T1000 (cell line): ENCODE measurements around the gene ANGPTL4.
"Not testable (repeated sequence)": the region's sequence is repeated elsewhere in the genome, so short reads cannot be mapped to it uniquely, and the experiment has no call there.

Experiments used
- DNase-seq: peaks from one replicate; lab custom pipeline; 2025; ENCODE audit warnings: mixed read lengths; lab: John Stamatoyannopoulos, UW

ANGPTL4 gene

DNA sequence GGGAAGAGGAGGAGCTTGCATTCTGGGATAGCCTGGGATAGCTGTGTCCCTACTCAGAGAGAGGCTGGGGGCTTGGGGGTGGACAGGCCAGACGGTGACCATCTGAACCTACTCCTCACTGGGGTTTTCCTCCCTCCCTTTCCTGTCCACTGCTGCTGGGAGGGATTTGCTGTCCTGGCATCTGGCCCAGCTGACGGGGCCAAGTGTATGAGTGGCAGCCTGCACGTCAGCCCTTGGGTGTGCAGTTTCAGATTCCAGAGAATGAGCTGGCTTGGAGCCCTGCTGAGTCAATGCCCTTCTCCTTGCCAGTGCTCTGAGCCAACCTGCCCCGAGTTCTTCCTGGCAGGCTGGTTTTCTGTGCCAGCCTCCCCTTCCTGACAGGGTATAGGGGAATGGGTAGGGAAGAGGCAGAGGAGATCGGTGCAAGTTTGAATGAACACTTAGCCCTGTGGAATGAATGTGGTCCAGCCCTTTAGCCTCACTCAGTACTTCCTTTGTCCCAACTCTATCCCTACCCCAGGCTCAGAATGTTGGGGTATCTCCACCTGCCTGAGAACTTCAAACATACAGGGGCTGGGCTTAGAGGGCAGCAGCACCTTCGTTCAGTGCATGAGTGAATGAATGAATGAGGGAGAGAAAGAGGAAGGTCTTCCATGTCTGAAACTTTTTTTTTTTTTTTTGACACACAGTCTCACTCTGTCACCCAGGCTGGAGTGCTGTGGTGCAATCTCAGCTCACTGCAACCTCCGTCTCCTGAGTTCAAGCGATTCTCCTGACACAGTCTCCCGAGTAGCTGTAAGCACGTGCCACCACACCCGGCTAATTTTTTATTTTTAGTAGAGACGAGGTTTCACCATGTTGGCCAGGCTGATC, 1.8 kb upstream of the ANGPTL4 start:
- peak; percentile 89 for DNase-seq

DNA sequence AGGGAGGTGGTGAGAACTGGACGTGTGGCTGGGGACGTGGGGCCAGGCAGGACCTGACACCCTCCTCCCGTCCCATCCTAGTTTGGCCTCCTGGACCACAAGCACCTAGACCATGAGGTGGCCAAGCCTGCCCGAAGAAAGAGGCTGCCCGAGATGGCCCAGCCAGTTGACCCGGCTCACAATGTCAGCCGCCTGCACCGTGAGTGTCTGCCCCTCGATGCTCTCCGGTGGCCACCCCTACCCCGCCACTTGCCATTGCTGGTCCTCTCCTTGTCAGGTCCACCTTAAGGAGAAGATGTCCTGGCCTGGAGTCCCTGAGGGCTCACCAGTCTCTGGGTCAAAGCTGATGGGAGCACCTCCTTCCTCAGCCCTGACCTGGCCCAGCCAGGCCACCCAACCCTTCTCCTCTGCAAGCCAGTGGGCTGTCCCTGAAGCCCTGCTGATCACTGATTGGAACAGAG, 2.2 kb downstream of the ANGPTL4 start:
- no peak for DNase-seq

DNA sequence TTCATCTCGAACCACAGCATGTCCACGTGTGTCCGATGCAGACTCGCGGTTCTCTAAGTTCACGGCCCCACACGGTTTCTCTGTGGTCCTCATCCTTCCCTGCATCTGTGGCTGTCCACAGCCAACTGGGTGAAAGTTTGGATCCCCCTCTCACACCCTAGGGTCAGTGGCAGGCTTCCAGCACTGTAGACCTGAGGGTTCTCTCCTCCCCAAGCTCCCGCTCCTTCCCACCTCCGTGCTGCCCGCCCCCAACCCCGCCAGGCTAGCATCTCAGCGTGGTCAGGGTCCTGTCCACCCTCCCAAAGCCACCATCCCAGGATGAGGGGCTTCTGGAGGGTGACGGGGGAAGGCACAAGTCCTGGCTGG, 3.0 kb downstream of the ANGPTL4 start:
- DNase-seq = no peak

DNA sequence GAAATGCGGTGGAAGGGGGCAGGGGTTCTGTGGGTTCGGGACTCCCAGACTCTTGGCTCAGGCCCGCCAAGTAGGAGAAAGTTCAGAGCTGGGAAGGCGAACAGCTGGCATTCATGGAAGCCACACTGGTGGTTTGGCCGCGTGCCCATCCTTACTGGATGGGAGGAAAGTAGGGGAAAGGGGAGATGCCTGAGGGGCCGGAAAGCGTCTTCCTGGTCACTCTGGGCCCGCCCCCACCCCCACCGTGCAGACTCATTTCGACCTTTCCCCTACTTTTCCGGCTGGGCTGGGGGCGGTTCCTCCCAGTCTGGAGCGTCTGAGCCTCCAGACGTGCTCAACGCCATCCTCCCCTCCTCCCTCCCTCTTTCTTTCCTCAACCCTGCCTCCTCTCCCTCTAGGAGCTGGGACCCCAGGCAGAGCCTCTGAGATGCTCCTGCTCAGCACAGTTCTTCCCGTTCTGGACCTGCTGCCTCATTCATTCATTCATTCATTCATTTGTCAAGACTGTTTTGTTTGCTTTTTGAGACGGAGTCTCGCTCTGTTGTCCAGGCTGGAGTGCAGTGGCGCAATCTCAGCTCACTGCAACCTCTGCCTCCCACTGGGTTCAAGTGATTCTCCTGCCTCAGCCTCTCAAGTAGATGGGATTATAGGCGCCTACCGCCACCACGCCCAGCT, 3.5 kb downstream of the ANGPTL4 start:
- peak; percentile 92 for DNase-seq

DNA sequence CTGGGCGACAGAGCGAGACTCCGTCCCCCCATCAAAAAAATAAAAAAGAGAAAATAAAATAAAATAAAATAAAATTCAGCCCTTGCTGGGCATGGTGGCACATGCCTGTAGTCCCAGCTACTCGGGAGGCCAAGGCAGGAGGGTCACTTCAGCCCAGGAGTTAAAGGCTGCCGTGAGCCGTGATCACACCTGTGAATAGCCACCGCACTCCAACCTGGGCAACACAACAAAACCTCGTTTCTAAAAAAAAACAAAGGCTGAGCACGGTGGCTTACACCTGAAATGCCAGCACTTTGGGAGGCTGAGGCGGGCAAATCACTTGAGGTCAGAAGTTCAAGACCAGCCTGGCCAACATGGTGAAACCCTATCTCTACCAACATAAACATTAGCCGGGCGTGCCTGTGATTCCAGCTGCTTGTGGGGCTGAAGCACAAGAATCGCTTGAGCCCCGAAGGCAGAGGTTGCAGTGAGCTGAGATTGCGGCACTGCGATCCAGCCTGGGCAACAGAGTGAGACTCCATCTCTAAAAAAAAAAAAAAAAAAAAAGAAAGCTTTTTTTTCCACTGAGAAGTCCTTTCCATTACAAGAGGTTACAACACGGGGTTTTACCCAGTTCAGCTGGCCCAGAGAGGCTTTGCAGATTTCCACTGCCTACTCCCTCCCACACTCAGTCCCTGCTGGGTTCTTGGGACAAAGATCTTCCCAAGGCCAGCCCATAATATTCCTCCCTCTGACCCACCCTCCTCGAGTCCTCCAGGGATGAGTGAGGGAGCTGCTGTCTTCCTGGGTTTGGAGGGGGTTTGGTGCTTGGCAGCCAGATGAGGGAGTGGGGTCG, 6.4 kb downstream of the ANGPTL4 start:
- DNase-seq = no peak

DNA sequence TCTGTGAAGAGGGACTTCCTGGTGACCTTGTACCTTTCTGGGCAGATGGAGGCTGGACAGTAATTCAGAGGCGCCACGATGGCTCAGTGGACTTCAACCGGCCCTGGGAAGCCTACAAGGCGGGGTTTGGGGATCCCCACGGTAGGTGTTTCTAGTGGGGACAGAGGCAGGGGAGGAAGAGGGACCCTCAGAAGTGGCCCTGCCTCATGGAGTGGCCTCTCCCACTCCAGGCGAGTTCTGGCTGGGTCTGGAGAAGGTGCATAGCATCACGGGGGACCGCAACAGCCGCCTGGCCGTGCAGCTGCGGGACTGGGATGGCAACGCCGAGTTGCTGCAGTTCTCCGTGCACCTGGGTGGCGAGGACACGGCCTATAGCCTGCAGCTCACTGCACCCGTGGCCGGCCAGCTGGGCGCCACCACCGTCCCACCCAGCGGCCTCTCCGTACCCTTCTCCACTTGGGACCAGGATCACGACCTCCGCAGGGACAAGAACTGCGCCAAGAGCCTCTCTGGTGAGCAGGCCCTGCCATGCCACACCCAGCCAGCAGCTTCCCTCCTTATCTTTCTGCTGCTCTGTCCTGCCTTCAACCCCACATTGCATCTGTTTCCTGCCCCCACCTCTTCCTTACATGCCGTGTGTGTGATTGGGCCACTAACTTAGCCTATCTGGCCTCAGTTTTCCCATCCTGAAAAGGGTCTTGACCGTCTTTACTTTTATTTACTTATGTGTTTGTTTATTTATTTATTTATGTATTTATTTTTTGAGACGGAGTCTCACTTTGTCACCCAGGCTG, 7.3 kb downstream of the ANGPTL4 start:
- DNase-seq = no peak

DNA sequence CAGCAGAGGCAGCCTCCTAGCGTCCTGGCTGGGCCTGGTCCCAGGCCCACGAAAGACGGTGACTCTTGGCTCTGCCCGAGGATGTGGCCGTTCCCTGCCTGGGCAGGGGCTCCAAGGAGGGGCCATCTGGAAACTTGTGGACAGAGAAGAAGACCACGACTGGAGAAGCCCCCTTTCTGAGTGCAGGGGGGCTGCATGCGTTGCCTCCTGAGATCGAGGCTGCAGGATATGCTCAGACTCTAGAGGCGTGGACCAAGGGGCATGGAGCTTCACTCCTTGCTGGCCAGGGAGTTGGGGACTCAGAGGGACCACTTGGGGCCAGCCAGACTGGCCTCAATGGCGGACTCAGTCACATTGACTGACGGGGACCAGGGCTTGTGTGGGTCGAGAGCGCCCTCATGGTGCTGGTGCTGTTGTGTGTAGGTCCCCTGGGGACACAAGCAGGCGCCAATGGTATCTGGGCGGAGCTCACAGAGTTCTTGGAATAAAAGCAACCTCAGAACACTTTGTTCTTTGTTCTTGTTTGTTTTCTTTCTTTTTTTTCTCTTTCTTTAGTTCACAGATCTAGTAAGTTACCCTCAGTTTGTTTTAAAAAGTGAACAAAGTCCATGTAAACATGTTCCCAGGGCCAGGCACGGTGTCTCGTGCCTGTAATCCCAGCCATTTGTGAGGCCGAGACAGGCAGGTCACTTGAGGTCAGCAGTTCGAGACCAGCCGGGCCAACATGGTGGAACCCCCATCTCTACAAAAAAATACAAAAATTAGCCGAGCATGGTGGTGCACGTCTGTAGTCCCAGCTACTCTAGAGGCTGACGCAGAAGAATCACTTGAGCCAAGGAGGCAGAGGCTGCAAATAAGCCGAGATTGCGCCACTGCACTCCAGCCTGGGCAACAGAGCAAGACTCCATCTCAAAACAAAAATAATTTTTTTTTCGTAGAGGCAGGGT, 10.2 kb downstream of the ANGPTL4 start:
- no peak for DNase-seq

DNA sequence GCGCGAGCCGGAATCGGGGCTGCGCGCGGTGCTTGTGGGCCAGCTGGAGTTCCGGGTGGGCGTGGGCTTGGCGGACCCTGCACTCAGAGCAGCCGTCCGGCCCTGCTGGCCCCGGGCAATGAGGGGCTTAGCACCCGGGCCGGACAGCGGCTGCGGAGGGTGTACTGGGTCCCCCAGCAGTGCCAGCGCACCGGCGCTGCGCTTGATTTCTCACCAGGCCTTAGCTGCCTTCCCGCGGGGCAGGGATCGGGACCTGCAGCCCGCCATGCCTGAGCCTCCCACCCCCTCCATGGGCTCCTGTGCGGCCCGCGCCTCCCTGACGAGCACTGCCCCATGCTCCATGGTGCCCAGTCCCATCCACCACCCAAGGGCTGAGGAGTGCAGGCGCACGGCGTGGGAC, 11.8 kb downstream of the ANGPTL4 start:
- not testable (repeated sequence) for DNase-seq

DNA sequence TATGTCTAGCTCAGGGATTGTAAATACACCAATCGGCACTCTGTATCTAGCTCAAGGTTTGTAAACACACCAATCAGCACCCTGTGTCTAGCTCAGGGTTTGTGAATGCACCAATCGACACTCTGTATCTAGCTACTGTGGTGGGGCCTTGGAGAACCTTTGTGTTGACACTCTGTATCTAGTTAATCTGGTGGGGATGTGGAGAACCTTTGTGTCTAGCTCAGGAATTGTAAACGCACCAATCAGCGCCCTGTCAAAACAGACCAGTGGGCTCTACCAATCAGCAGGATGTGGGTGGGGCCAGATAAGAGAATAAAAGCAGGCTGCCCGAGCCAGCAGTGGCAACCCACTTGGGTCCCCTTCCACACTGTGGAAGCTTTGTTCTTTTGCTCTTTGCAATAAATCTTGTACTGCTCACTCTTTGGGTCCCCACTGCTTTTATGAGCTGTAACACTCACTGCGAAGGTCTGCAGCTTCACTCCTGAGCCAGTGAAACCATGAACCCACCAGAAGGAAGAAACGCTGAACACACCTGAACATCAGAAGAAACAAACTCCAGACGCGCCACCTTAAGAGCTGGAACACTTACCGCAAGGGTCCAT, 12.5 kb downstream of the ANGPTL4 start:
- DNase-seq = not testable (repeated sequence)

DNA sequence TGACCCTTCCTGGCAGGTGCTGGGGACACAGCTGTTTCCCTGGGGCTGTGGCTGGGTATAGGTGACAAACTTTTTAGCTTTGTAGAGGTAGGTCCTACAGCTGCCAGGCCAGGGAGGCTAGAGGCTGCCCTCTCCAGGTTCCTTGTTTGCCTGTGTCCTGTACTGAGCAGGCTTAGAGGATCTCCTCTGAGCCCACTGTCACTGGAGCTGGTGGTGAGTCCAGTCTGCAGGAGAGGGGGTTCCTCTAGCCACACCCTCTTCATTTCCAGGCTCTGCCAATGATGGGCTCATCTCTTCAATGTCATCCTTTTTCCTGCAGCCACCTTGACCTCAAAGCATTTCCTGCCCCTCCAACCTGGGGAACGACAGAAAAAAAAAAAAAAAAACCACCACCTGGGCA, 13.6 kb downstream of the ANGPTL4 start:
- DNase-seq = no peak

DNA sequence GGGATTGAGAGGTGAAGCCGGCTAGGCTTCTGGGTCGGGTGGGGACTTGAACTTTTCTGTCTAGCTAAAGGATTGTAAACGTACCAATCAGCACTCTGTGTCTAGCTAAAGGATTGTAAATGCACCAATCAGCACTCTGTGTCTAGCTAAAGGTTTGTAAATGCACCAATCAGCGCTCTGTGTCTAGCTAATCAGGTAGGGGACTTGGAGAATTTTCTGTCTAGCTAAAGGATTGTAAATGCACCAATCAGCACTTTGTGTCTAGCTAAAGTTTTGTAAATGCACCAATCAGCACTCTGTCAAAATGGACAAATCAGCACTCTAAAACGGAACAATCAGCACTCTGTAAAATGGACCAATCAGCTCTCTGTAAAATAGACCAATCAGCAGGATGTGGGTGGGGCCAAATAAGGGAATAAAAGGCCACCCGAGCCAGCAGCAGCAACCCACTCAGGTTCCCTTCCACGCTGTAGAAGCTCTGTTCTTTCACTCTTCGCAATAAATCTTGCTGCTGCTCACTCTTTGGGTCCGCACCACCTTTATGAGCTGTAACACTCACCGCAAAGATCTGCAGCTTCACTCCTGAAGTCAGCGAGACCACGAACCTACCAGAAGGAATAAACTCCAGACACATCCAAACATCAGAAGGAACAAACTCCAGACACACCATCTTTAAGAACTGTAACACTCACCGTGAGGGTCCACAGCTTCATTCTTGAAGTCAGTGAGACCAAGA, 15.4 kb downstream of the ANGPTL4 start:
- peak; percentile 54 for DNase-seq

DNA sequence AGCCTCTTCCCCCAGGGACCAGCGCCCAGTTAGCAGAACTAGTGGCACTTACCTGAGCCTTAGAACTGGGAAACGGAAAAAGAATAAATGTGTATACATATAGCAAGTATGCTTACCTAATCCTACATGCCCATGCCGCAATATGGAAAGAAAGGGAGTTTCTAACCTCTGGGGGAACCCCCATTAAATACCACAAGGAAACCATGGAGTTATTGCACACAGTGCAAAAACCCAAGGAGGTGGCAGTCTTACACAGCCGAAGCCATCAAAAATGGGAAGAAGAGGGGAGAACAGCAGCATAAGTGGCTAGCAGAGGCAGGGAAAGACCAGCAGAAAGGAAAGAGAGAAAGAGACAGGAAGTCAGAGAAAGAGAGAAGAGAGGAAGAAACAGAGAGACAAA, 20.6 kb downstream of the ANGPTL4 start:
- DNase-seq = not testable (repeated sequence)

DNA sequence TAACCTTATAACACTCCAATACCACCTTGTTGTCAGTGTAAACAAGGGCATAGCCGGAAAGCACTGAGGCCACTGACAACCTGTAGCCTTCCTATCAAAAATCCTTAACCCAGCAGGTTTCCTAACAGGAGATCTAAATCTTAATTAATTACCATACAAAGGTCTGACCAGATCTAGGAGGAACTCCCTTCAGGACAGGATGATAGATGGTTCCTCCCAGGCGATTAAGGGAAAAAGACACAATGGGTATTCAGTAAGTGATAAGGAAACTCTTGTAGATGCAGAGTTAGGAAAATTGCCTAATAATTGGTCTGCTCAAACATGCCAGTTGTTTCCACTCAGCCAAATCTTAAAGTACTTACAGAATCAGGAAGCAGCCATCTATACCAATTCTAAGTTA, 21.1 kb downstream of the ANGPTL4 start:
- not testable (repeated sequence) for DNase-seq

DNA sequence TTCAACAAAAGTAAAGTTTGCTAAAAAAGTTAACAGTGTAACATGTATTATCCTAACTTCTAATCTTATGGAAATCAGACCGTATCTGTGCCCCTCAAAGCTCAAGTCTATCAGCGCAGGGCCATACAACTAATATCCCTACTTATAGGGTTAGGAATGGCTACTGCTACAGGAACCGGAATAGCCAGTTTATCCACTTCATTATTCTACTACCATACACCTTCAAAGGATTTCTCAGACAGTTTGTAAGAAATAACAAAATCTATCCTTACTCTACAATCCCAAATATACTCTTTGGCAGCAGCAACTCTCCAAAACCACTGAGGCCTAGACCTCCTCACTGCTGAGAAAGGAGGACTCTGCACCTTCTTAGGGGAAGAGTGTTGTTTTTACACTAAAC, 21.6 kb downstream of the ANGPTL4 start:
- not testable (repeated sequence) for DNase-seq

DNA sequence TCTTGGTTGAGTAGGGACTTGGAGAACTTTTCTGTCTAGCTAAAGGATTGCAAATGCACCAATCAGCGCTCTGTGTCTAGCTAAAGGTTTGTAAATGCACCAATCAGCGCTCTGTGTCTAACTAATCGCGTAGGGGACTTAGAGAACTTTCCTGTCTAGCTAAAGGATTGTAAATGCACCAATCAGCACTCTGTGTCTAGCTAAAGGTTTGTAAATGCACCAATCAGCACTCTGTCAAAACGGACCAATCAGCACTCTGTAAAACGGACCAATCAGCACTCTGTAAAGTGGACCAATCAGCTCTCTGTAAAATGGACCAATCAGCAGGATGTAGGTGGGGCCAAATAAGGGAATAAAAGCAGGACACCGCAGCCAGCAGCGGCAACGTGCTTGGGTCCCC, 22.5 kb downstream of the ANGPTL4 start:
- peak; percentile 46 for DNase-seq

DNA sequence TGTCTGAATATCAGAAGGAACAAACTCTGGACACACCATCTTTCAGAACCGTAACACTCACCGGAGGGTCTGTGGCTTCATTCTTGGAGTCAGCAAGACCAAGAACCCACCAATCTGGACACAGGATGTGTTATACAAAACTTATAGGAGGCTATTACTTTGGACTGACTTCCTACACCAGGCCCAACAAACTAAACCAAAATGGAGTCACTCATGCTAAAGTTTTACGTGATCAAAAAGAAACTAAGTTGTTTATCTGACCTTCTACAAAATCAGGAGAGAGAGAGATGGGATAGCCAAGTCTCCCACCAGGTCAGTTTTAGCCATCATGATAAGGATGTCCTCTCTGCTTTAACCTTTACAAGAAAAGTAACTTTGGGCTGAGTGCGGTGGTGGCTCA, 23.0 kb downstream of the ANGPTL4 start:
- no peak for DNase-seq

DNA sequence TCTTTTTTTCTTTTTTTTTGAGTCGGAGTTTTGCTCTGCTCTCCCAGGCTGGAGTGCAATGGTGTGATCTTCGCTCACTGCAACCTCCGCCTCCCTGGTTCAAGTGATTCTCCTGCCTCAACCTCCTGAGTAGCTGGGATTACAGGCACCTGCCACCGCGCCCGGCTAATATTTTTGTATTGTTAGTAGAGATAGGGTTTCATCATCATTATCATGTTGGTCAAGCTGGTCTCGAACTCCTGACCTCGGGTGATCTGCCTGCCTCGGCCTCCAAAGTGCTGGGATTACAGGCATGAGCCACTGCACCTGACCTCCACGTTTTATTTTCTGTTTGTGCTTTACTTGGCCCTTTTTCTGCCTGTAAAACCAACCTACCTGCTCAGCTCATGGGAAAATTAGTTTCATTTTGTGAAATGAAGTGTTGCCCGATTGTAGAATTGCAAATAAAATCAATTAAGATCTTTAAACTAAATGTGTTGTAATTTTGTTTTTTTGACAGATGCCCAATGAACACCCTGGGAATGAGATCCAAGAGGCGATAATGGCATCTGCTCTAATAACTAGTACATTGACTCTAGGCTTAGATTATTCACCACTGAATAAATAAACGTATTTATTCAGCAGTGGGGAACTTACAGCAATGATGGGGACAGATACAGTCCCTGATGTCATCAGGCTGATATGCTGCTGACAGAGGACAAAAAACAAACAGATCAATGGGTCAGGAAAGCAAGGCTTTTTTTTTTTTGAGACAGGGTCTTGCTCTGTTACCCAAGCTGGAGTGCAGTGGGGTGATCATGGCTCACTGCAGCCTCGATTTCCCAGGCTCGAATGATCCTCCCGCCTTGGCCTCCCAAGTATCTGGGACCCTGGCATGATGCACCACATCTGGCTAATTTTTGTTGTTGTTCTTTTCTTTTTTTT, 24.0 kb downstream of the ANGPTL4 start:
- no peak for DNase-seq

DNA sequence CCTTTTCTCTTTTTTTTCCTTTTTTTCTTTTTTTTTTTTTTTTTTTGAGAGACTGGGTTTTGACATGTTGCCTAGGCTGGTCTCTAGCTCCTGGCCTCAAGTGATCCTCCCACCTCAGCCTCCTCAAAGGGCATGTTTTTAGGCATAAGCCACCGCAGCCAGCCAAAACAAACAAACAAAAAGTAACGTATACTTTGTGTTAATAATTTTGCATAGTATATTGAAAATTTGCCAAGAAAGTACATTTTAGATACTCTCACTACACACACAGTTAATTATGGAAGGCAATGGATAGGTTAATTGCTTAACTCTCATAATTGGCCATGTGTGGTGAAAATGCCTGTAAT, 24.6 kb downstream of the ANGPTL4 start:
- no peak for DNase-seq
